Measurements from ENCODE around the gene CD79A.

Gene CD79A

DNA sequence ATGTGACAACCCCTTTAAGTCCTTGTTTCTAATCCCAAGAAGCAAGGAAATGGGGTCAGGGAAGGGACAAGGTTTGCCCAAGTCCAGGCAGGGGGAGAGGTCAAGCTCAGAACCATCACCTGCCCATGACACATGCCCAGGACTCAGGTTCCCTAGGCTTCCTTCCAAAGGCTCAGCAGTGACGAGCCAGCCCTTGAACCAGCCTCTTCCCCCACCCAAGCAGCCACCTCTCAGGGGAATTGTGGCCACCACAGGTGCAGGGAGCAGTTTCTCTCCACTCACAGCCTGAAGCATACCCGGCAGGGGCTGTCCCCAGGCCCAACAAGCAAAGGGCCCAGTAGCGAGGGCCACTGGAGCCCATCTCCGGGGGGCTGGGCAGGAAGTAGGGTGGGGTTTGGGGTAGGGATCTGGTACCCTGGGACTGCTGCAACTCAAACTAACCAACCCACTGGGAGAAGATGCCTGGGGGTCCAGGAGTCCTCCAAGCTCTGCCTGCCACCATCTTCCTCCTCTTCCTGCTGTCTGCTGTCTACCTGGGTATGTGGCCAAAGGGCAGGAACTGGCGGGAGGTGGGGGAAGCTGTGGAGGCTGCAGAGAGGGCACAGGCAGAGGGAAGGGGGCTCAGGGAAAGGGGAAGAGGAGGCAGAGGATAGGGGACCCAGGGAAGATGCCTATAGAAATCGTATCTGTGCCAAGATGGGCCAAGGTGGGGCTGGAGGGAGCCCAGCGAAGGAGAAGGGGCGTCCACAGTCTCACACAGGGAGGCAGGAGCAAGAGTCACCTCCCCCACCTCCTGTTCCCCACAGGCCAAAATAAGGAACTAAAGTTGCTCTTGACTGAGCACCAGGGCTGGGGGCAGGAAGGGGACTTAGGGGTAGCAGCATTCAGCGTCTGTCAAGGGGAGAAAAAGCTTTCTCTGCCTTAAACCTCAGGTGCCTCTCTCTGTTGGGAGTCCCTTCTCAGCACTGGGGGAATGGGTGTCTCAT is at the start of gene CD79A:
Gene CD79A (plus strand): TSS at position 433 of the 986 bp plus-strand sequence. CDS start 26 bp downstream, at position 459.
- no peak for DNase-seq (ENCODE audit: low read depth in 2 of 3, low spot score in 2 of 3)

DNA sequence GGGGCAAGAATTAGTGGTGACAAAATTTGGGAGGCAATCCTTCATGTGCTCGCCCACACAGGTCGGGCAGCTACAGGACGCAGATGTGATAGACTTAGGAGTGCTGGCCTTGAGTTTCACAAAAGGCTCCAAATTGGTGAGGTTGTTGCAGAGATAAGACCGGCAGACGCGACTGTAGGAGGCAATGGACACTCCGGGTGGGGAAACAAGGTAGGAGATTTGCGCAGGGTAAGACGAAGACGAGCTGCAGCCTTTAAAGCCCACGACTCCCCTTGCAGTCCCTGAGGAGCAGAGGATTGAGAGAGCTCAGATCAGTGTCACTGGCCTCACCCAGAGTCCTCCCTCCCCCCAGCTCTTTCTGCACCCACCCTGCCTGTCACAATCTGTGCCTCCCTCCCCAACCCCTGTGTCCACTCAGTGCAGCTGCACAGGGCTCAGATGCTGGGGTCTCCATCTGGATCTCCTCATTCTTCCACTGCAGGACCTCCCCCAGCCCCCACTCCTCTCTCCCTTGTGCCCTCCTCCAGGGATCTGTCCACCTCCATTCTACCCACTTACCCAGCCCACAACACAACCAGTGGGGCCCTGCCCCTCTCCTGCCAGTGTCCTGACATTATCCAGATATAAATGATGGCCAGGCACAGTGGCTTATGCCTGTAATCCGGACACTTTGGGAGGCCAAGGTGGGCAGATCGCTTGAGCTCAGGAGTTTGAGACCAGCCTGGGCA is 38.9 kb upstream of the CD79A start:
- no peak for DNase-seq (ENCODE audit: low read depth in 2 of 3, low spot score in 2 of 3)

GRCh38 chr19:41839211-41839610 is 37.9 kb upstream of the CD79A start:
- no peak for DNase-seq (ENCODE audit: low read depth in 2 of 3, low spot score in 2 of 3)

- DNase-seq (ENCODE audit: low read depth in 2 of 3, low spot score in 2 of 3), result no peak
These were observed 33.7 kb upstream of the CD79A start for GRCh38 chr19:41843371-41843770.

DNA sequence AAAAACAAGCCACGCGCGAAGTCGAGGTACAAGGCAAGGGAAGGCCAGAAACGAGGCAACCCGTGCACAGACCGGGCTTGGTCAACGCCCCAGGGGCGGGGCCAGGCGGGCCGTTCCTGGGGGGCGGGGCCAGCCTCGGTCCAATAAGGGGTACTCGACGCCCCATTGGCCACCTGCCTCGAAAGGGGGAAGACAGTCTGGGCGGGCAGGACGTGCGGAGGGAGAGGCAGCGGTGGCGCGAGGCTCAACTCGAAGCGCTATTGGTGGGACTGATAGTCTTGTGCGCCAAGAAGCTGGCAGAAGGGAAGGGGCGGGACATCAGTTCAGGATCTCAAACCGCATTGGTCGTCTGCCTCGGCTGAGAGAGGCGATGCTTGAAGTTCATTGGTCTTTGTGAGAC is 32.5 kb upstream of the CD79A start, which contains the start of gene LYPD4:
Gene LYPD4 (minus strand): TSS at position 83 of the 400 bp plus-strand sequence. CDS start 5,398 bp downstream, outside the sequence.
- no peak for DNase-seq (ENCODE audit: low read depth in 2 of 3, low spot score in 2 of 3)

DNA sequence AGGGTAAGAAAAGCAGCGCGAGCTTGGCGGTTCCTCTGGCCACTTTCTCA is 32.3 kb upstream of the CD79A start, which contains the start of gene DMRTC2:
Gene DMRTC2 (plus strand): TSS at position 42 of the 50 bp plus-strand sequence. CDS start 2,387 bp downstream, outside the sequence.
- no peak for DNase-seq (ENCODE audit: low read depth in 2 of 3, low spot score in 2 of 3)

DNA sequence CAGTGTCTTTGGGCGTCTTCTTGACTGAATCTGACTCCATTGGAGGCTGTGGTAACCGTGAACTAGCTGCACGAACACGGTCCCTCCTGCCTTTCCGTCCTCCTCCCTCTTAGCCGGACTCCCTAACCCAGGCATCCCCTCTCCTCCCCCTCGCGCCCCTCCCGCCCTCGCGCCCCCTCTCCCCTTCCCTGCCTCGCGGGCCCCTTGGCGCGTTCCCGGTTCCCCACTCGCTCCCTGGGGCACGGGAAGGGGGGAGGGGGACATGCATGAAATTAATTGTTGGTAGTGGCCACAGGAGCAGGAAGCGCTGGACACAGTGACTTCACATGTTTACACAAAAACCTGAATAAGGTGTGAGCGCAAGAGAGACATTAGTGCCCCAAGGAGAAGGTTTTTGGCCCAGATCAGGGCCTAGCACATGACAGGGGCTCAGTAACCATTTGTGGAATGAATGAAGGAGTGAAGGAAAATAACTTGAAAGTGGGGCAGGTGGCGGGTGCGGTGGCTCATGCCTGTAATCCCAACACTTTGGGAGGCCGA is 32.0 kb upstream of the CD79A start:
- no peak for DNase-seq (ENCODE audit: low read depth in 2 of 3, low spot score in 2 of 3)

GRCh38 chr19:41847351-41848105 is 29.6 kb upstream of the CD79A start:
- no peak for DNase-seq (ENCODE audit: low read depth in 2 of 3, low spot score in 2 of 3)

GRCh38 chr19:41848666-41849065 is 28.4 kb upstream of the CD79A start:
- no peak for DNase-seq (ENCODE audit: low read depth in 2 of 3, low spot score in 2 of 3)

GRCh38 chr19:41849067-41849466 is 28.0 kb upstream of the CD79A start:
- DNase-seq (ENCODE audit: low read depth in 2 of 3, low spot score in 2 of 3), result no peak

GRCh38 chr19:41850381-41850780 is 26.7 kb upstream of the CD79A start:
- no peak for DNase-seq (ENCODE audit: low read depth in 2 of 3, low spot score in 2 of 3)

DNA sequence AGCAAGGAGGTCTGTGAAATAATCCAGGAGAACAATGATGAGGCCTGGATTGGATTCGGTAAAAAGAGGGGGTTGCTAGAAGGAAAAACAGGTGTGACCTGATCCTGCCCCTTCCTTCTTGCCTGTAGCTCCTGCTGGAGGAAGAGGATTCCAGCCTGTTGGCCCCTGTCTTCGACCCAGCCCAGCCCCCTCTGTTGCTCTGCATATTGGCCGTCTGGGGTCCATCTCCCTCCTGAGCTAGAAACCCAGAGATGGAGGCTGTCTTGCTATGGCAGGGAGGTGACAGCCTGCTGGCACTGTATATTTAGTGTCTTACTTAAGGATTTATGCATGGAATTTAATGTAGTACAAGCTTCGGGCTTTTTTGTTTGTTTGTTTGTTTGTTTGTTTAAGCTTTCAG is 25.6 kb upstream of the CD79A start:
- no peak for DNase-seq (ENCODE audit: low read depth in 2 of 3, low spot score in 2 of 3)

DNA sequence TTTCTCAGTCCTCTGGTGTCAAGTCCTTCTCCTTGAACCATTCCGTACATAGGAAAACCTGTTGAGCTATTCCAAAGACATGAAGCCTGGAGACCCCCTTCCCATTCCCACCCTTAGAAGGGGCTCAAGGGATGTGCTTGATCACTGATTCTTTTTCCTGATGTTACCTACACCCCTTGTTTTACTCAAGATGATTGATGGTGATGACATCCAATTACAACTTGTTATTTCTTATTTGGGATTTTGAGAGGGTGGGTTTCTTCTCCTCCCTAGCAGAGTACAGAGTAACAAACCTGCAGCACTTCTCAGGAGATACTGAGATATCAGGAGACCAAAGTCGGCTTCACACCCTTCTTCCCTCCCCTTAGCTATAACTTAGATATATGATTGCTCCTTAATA is 23.7 kb upstream of the CD79A start:
- no peak for DNase-seq (ENCODE audit: low read depth in 2 of 3, low spot score in 2 of 3)

- DNase-seq (ENCODE audit: low read depth in 2 of 3, low spot score in 2 of 3), result no peak
These were observed 23.3 kb upstream of the CD79A start for GRCh38 chr19:41853768-41854167.

DNA sequence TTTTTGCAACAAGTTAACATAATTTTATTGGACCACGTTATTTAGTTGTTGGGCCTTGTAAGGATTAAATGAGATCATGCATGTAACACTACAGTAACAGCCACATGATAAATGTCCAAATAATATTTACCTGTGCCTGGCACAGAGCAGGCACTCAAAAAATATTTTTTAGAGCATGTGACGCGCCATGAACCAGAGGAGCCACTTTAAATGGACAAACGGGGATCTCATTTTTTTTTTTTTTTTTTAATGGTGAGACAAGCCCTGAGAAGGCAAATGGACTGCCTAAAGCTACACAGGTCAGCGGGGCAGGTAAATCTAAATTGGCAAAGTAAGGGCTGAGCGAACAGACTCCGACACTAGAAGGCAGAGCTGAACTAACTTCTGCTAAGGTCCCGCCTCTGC is 17.9 kb upstream of the CD79A start:
- no peak for DNase-seq (ENCODE audit: low read depth in 2 of 3, low spot score in 2 of 3)

GRCh38 chr19:41859618-41860418 is 17.3 kb upstream of the CD79A start, which contains the start of gene RPS19:
Gene RPS19, plus strand, starts transcription at chr19:41860255. Its CDS starts 520 bp downstream, at chr19:41860775.
- peak; percentile 94 to 99 (median 96) for DNase-seq (ENCODE audit: low read depth in 2 of 3, low spot score in 2 of 3)

- DNase-seq (ENCODE audit: low read depth in 2 of 3, low spot score in 2 of 3), result no peak
These were observed 16.5 kb upstream of the CD79A start for GRCh38 chr19:41860419-41861115.

DNA sequence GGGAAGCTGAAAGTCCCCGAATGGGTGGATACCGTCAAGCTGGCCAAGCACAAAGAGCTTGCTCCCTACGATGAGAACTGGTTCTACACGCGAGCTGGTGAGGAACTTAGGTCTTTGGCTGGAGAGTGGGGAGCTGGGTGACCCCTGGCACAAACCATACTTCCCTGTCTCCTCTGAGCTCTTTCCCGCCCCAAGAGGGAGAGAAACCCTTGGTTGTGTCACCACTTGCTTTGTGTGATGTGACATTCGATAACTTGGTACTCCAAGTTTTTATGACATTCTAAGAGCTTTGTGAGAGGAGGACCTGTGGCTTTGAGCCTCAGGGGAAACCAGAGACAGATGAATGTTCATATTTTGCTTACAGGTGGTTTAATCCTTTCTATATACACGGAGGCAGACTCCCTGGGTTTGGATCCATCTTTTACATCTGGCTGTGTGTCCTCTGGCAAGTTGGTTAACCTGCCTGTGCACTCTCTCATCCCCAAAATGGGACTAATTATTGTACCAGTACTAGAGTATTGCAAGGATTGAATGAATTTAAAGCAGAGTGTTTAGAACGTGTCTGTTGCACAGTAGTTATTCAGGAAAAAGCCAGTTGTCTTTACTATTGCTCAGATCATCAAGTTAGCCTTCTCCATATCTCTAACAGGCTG is 15.8 kb upstream of the CD79A start:
- DNase-seq (ENCODE audit: low read depth in 2 of 3, low spot score in 2 of 3), result no peak

- DNase-seq (ENCODE audit: low read depth in 2 of 3, low spot score in 2 of 3), result no peak
These were observed 15.2 kb upstream of the CD79A start for GRCh38 chr19:41861846-41862245.
